Iris pigment epithelial cell (primary cell): ENCODE results near the gene ZDHHC11.
"Not testable (repeated sequence)": the region's sequence is repeated elsewhere in the genome, so short reads cannot be mapped to it uniquely, and the experiment has no call there.

Source experiments
- DNase-seq: peaks from one replicate; pipeline ENCODE4 v3.0.0-alpha.2; 2011; ENCODE audit warnings: low read depth

ZDHHC11 gene

GRCh38 chr5:776862-777711, 73.7 kb downstream of the ZDHHC11 start:
- no peak for DNase-seq

DNA sequence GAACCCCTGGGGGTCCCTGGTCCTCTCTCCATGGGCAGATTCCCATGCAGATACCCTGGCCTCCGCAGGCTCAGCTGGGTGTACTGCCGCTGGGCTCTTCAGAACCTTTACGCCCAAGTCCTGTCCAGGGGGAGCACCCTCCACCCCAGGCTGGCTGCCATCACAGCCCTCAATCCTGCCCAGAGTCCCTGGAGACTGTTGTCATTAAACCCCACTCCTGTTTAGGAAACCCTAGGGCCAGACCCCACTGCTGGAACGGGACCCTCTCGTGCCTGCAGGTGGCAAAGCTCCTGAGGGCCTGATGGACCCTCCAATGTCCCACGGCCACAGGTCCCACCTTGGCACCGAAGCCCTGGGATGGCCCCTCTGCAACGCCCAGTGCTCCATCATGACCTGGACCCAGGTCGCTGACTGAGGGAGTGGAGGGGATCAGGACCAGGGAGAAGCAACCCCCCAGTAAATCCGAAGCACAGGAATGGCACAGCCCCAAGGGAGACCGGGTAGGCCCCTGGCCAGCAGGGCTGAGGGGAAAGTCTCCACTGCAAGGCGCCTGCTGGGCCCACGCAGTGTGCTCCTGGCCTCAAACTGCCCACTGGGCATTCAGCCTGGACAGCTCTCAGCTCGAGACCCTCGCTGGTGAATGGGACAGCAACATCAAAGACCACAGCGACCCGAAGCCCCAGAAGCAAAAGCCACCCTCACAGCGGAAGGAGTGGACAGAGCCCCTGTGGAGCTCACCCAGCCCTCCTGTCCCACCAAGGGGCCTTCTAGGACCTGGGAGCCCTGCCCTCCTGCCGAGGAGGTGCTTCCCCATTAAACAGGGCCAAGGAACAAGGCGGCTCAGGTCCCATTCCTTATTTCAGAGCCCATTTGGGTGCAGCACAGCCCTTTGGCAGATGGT, 74.6 kb downstream of the ZDHHC11 start:
- DNase-seq: no peak

DNA sequence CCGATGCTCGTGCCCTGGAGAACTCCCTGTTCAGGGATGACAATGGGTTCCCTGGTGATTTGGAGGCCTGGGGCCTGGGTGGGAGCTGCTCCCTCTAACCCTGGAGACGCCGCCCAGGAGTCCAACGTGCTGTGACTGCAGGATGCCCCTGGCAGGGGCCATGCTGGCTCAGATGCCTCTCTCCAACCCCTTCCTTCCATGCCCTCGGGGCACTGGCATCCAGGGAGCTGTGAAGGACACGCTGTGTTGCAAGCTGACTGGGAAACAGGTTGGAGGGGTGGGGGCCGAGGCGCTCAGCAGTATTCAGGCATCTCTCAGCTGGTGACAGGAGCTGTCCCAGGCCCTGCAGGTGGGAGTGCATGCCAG, 75.2 kb downstream of the ZDHHC11 start:
- DNase-seq: not testable (repeated sequence)

DNA sequence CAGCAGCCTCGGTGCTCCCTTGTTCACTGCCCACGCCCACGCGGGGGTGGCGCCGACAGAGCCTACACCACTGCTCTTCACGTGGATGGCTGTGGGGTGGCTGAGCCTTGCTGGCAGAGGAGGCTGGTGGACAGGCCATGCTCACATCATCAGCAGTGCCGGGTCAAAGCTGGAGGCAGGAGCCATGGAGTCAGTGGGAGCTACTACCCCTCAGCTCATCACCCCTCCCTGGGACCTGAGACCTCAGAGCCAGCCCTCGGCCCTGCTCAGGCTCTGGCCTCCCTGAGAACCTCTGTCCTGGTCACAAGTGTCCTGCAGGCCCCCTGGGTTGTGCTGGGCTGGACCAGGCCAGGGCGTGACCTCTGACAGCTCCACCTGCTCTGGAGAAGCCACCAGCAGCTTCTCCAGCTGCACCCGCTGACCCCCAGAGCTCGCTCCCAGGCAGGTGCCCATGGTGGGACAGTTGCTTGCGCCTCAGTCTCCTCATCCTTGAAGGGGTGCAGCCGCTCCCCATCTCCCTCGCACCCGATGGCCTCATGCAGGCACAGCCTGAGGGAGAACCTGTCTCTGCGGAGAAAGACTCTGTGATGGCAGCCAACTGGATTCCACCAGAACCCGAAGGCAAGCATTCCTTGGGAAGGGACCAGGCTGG, 75.8 kb downstream of the ZDHHC11 start:
- not testable (repeated sequence) for DNase-seq

GRCh38 chr5:774304-774703, 76.5 kb downstream of the ZDHHC11 start:
- not testable (repeated sequence) for DNase-seq

GRCh38 chr5:773517-774264, 77.1 kb downstream of the ZDHHC11 start:
- DNase-seq: no peak

DNA sequence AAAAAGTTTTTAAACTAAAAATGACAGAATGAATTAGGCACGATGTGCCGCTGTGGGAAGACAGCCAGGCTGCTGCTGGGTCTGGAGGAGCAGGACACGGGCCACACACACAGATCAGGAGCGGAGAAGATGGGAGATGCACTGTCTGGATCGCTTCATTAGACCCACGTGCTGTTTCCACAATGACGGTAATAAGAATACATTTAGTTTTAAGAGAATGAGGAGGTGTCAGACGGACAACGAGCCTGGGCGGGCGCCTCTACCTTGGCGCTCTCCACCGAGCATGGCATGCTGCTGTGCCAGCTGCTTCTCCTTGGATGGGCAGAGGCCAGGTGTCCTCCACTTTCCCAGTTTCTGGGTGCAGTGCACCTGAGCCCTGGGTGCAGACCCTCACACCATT, 77.9 kb downstream of the ZDHHC11 start:
- DNase-seq: not testable (repeated sequence)

- not testable (repeated sequence) for DNase-seq
These were observed 78.3 kb downstream of the ZDHHC11 start for GRCh38 chr5:772547-772890.

GRCh38 chr5:771841-772546, 78.8 kb downstream of the ZDHHC11 start:
- not testable (repeated sequence) for DNase-seq

GRCh38 chr5:771087-771781, 79.6 kb downstream of the ZDHHC11 start:
- not testable (repeated sequence) for DNase-seq

DNA sequence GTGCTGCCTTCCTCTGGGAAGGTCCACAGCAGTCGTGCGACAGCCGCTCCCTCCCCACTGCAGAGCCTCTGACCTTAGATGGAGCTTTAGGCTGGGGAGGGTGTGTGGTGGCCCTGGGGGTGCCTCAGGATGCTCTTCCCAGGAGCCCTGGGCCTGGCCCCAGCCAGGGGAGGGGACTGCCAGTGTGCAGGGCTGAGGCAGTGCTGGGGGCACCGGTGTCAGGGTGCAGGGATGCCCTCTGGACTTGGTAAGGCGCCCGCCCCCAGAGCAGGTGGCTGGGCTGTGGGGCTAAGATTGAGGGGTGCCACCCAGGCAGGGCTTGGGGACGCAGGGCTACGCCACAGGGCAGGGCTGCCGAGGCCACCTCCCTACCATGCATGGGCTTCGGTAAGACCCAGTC, 80.2 kb downstream of the ZDHHC11 start:
- DNase-seq: not testable (repeated sequence)

DNA sequence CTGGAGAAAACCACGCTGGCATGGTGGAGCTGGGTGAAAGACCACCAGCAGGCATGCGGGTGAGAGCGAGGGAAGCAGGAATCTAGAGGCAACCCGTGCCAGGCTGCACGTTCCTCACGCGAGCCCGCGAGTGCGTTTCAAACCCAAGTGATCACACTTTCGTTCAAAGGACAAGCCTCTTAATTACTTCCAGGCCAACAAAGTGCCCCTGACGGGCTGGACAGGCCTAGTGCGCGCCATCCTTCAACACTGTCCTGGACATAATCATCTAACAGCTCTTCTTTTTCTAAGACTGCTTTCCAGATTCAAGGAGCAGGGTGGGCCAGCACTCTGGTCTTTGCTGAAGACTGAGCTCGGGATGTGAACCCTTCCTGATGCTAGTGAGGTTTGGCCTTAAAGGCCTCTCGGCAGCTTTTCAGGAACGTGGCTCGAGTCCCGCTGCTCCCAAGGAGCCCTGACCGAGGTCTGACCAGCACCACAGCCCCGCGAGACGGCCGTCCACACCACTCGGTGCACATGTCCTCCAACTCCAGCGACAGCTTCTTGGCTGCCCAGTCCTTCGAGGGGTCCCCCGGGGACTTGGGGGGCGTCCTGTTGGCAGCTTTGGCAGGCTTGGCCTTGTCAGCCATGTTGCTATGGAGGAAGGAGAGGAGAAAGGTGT, 81.2 kb downstream of the ZDHHC11 start:
- not testable (repeated sequence) for DNase-seq

- no peak for DNase-seq
These were observed 83.9 kb downstream of the ZDHHC11 start for GRCh38 chr5:766666-767431.

- no peak for DNase-seq
These were observed 84.7 kb downstream of the ZDHHC11 start for GRCh38 chr5:765948-766631.

GRCh38 chr5:763998-764781, 86.6 kb downstream of the ZDHHC11 start:
- DNase-seq: no peak

DNA sequence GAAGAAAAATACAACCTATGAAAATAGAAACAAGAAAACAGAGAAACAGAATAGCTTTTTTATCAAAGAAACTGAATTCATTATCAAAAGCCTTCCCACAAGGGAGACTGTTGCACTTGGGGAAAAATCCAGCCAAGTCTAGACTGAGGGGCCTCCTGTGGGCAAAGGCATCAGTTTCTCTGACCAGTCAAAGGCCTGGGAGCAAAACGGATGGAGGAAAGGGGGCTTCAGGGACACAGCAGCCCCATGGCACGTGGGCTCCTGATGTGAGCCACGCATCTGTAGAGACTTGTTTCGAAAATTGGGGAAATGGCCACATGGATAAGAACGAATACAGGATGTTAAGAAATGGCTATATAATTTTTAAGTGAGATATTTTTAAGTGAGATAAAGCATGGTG, 87.4 kb downstream of the ZDHHC11 start:
- no peak for DNase-seq

DNA sequence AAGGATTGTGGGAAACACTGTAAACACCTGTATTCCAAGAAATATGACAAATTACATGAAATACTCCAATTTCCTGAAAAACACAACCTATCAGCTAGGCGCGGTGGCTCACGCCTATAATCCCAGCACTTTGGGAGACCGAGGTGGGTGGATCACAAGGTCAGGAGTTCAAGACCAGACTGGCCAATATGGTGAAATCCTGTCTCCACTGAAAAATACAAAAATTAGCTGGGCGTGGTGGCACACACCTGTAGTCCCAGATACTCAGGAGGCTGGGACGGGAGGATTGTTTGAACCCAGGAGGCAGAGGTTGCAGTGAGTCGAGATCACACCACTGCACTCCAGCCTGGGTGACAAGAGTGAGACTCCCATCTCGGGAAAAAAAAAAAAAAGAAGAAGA, 87.8 kb downstream of the ZDHHC11 start:
- DNase-seq: not testable (repeated sequence)
